Measurements from ENCODE around the gene LRATD1. TPM values are rescaled to one million over a fixed set of nuclear protein-coding genes. Genes with fewer than 3 reads are reported as not detected.

LRATD1 gene
- total RNA-seq, 2 donors from 2014 or later = 3.1 to 10.5 TPM

GRCh38 chr2:14602309-14602708, 30.2 kb upstream of the LRATD1 start:
- H3K27ac ChIP-seq = no peak overlapping the region
- H3K27me3 ChIP-seq = no peaks in the 10 kb centered on the region
- TF ChIP-seq, protein P1, sequence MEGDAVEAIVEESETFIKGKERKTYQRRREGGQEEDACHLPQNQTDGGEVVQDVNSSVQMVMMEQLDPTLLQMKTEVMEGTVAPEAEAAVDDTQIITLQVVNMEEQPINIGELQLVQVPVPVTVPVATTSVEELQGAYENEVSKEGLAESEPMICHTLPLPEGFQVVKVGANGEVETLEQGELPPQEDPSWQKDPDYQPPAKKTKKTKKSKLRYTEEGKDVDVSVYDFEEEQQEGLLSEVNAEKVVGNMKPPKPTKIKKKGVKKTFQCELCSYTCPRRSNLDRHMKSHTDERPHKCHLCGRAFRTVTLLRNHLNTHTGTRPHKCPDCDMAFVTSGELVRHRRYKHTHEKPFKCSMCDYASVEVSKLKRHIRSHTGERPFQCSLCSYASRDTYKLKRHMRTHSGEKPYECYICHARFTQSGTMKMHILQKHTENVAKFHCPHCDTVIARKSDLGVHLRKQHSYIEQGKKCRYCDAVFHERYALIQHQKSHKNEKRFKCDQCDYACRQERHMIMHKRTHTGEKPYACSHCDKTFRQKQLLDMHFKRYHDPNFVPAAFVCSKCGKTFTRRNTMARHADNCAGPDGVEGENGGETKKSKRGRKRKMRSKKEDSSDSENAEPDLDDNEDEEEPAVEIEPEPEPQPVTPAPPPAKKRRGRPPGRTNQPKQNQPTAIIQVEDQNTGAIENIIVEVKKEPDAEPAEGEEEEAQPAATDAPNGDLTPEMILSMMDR (IDR thresholded peaks at IDR 0.05) = no peak
- H3K4me1 ChIP-seq = no peaks in the 10 kb centered on the region
- no peak overlapping the region for H3K4me3 ChIP-seq
- no peaks in the 10 kb centered on the region for H3K9me3 ChIP-seq
- DNase-seq (ENCODE audit: low spot score) = no peak
- H3K36me3 ChIP-seq = no peaks in the 10 kb centered on the region

DNA sequence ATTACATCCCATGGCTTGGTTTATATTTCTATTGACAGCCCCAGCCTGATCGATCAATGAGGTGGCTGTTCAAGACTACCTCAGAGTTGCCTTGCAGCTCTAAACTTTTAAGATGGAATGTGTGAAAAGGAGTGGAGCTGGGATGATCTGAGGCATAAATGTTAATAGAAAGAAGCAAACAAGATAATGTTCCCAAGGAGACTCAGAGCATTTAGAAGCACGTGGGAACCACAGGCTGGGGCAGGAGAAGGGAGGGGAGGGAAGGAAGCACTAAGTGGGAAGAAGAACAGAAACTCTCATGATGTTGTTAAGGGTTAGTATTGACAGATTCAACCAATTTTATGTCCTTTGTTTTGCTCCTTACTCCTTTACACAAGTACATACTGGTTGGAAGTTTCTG, 28.8 kb upstream of the LRATD1 start:
- no peak overlapping the region for H3K4me3 ChIP-seq
- H3K9me3 ChIP-seq = no peaks in the 10 kb centered on the region
- no peak overlapping the region for H3K27ac ChIP-seq
- no peaks in the 10 kb centered on the region for H3K27me3 ChIP-seq
- TF ChIP-seq, protein P1 (IDR thresholded peaks at IDR 0.05) = no peak
- H3K36me3 ChIP-seq = no peaks in the 10 kb centered on the region
- DNase-seq (ENCODE audit: low spot score) = no peak
- no peaks in the 10 kb centered on the region for H3K4me1 ChIP-seq

DNA sequence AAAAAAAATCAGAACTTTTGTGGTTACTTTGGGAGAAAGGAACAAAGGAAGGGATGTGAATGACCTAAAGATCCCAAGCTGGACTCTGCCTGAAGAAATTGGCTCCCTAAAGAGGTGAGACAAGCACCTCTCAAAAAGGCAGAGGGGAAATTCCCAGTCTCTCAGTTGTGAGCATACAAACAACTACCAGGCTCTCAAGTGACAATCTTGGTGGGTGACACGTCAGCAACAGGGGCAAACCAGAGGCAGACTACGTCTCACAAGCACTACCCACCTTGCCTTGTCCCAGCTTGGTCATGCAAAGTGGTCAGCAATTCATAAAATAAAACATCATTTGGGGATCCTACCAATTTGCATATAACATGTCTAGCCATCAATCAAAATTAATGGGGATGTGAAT, 24.3 kb upstream of the LRATD1 start:
- Histone ChIP-seq H3K27me3 (no peaks in the 10 kb centered on the region), H3K4me1 (no peaks in the 10 kb centered on the region), H3K9me3 (no peaks in the 10 kb centered on the region), H3K4me3 (no peak overlapping the region), H3K36me3 (no peaks in the 10 kb centered on the region), H3K27ac (no peak overlapping the region)
- TF ChIP-seq, protein P1 (IDR thresholded peaks at IDR 0.05) = no peak
- DNase-seq (ENCODE audit: low spot score) = no peak

DNA sequence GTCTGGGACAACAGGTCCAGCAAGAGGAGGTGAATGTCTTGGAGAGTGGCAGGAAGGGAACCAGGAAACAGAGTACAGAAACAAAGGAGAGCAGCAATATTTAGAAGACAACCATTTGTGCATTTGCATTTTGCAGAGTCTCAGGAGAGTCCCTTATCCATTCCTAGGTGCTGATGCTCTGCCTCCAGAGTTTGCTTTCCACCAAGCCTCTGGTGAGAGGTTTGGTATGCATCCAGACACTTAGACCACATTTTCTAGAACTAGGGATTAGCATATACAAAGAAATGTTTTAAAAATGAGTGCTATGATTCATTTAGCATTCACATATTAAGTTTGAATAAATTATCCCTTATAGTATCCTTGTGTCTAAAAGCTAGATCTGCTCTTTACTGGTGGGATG, 18.5 kb upstream of the LRATD1 start:
- Histone ChIP-seq H3K9me3 (no peaks in the 10 kb centered on the region), H3K36me3 (no peaks in the 10 kb centered on the region), H3K4me3 (no peak overlapping the region), H3K27me3 (no peaks in the 10 kb centered on the region), H3K4me1 (no peaks in the 10 kb centered on the region), H3K27ac (no peak overlapping the region)
- no peak for DNase-seq (ENCODE audit: low spot score)
- TF ChIP-seq, protein P1 (IDR thresholded peaks at IDR 0.05) = no peak

DNA sequence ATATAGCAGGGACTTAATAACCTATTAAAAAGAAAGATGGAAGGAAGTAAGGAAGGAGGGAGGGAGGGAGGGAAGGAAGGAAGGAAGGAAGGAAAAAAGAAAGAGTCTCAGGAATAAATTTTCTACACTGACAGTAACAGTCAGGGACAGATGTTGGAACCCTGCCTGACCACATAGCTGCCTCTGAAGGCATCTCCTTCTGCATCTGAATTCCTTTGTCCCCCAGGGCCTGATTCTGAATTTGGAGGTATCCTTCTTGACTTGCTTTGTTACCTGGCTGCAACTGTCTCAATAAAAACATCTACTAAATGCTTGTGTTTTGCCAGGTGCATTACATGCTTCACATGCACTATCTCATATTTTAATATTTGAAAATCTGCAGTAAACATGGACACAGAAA, 17.4 kb upstream of the LRATD1 start:
- TF ChIP-seq, protein P1 (IDR thresholded peaks at IDR 0.05) = no peak
- no peaks in the 10 kb centered on the region for H3K36me3 ChIP-seq
- no peak overlapping the region for H3K27ac ChIP-seq
- no peaks in the 10 kb centered on the region for H3K4me1 ChIP-seq
- no peak for DNase-seq (ENCODE audit: low spot score)
- no peaks in the 10 kb centered on the region for H3K9me3 ChIP-seq
- no peaks in the 10 kb centered on the region for H3K27me3 ChIP-seq
- no peak overlapping the region for H3K4me3 ChIP-seq

DNA sequence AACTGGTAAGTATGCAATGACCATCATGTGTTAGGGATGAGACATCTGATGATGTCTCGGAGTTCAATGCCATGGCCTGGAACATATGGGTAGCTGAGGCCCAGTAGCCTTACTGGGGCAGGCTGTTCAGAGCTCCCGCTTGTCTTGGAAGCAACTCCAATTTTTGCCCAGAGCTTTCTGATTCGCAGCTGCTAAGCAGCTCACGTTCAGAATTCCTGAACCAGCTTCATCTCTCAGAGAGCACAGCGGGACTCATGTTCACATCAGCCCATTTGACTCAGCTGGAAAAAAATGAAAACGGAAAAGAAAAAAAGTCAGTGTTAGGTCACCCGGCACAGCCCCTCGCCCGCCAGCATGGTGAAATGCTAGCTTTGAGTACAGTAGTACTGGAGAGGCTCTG, 16.8 kb upstream of the LRATD1 start:
- TF ChIP-seq, protein P1 (IDR thresholded peaks at IDR 0.05) = no peak
- Histone ChIP-seq H3K9me3 (no peaks in the 10 kb centered on the region), H3K36me3 (no peaks in the 10 kb centered on the region), H3K27ac (no peak overlapping the region), H3K4me1 (no peaks in the 10 kb centered on the region), H3K27me3 (no peaks in the 10 kb centered on the region), H3K4me3 (no peak overlapping the region)
- DNase-seq (ENCODE audit: low spot score) = no peak
